Measurements from ENCODE around the gene GIGYF1. TPM values are rescaled to one million over a fixed set of nuclear protein-coding genes. Genes with fewer than 3 reads are reported as not detected.

GIGYF1 gene
- polyA plus RNA-seq, 1 donor, result 47.6 TPM

- peaks cover 14% of the 10 kb centered on the region for H3K27me3 ChIP-seq (ENCODE audit: control insufficient read depth, insufficient read depth, low read length)
- H3K27ac ChIP-seq (ENCODE audit: low read length), result no peak overlapping the region
These were observed 44.1 kb downstream of the GIGYF1 start for GRCh38 chr7:100649826-100650565.

DNA sequence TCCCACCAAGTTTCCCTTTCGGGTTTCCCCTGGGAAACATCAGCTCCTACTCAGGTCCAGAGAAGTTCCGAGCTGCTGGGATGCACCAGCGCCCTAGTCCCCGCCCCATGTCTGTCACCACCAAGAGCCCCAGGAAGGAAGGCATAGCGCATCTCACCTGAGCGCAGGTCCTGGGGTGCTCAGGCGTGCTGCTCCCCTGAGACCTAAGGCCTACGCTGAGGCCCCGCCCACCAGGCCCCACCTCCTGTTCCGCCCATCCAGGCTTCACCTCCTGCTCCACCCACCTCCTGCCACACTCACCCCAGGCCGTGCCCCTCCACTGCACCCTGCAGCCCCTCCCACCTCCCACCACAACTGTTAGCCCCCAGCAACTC is 51.5 kb downstream of the GIGYF1 start:
- H3K4me1 ChIP-seq (ENCODE audit: control insufficient read depth, insufficient read depth, low read length), result peaks cover 15% of the 10 kb centered on the region
- peaks cover 7% of the 10 kb centered on the region for H3K27me3 ChIP-seq (ENCODE audit: control insufficient read depth, insufficient read depth, low read length)
- no peak overlapping the region for H3K27ac ChIP-seq (ENCODE audit: low read length)
- peak in 1 of 2 donors; percentile 57 for DNase-seq
- no CpG with 5 or more reads among the region's 11 CpGs for WGBS (ENCODE audit: insufficient coverage, low lambda C conversion rate)
- no peaks in the 10 kb centered on the region for H3K9me3 ChIP-seq (ENCODE audit: control insufficient read depth, low read depth, low read length)
- H3K36me3 ChIP-seq (ENCODE audit: control insufficient read depth, insufficient read depth, low read length), result no peaks in the 10 kb centered on the region
- H3K4me3 ChIP-seq (ENCODE audit: low read length), result no peak overlapping the region

More at GRCh38 chr7:100649826-100650565, 44.1 kb downstream of the GIGYF1 start:
- Histone ChIP-seq H3K4me3 (ENCODE audit: low read length) (no peak overlapping the region), H3K4me1 (ENCODE audit: control insufficient read depth, insufficient read depth, low read length) (no peaks in the 10 kb centered on the region), H3K9me3 (ENCODE audit: control insufficient read depth, low read depth, low read length) (no peaks in the 10 kb centered on the region), H3K36me3 (ENCODE audit: control insufficient read depth, insufficient read depth, low read length) (no peaks in the 10 kb centered on the region)
- no peak for DNase-seq
- WGBS (ENCODE audit: insufficient coverage, low lambda C conversion rate), result 100% methylated on average over 1 of the region's 15 CpGs

GRCh38 chr7:100641860-100642533 is 52.1 kb downstream of the GIGYF1 start:
- DNase-seq, result peak in 1 of 2 donors; percentile 25
- H3K36me3 ChIP-seq (ENCODE audit: control insufficient read depth, insufficient read depth, low read length), result no peaks in the 10 kb centered on the region
- peaks cover 5% of the 10 kb centered on the region for H3K27me3 ChIP-seq (ENCODE audit: control insufficient read depth, insufficient read depth, low read length)
- H3K4me1 ChIP-seq (ENCODE audit: control insufficient read depth, insufficient read depth, low read length), result peaks cover 15% of the 10 kb centered on the region
- H3K4me3 ChIP-seq (ENCODE audit: low read length), result no peak overlapping the region
- H3K27ac ChIP-seq (ENCODE audit: low read length), result no peak overlapping the region
- no peaks in the 10 kb centered on the region for H3K9me3 ChIP-seq (ENCODE audit: control insufficient read depth, low read depth, low read length)
- 60% methylated on average over 1 of the region's 10 CpGs for WGBS (ENCODE audit: insufficient coverage, low lambda C conversion rate)

- Histone ChIP-seq H3K27me3 (ENCODE audit: control insufficient read depth, insufficient read depth, low read length) (peaks cover 5% of the 10 kb centered on the region), H3K27ac (ENCODE audit: low read length) (no peak within 1 kb of the TSS), H3K4me3 (ENCODE audit: low read length) (no peak within 1 kb of the TSS), H3K36me3 (ENCODE audit: control insufficient read depth, insufficient read depth, low read length) (no peaks in the 10 kb centered on the region), H3K9me3 (ENCODE audit: control insufficient read depth, low read depth, low read length) (no peaks in the 10 kb centered on the region), H3K4me1 (ENCODE audit: control insufficient read depth, insufficient read depth, low read length) (peaks cover 15% of the 10 kb centered on the region)
- DNase-seq, result peak; percentile 46 to 64
- WGBS (ENCODE audit: insufficient coverage, low lambda C conversion rate), result no CpG with 5 or more reads among the region's 10 CpGs
These were observed 52.6 kb downstream of the GIGYF1 start, which contains the start of gene TFR2 for GRCh38 chr7:100641463-100641859. Gene TFR2 (minus strand): TSS chr7:100641552. CDS start chr7:100641509, 43 bp downstream.

- peaks cover 15% of the 10 kb centered on the region for H3K4me1 ChIP-seq (ENCODE audit: control insufficient read depth, insufficient read depth, low read length)
- no peak for DNase-seq
- peaks cover 3% of the 10 kb centered on the region for H3K27me3 ChIP-seq (ENCODE audit: control insufficient read depth, insufficient read depth, low read length)
- H3K36me3 ChIP-seq (ENCODE audit: control insufficient read depth, insufficient read depth, low read length), result no peaks in the 10 kb centered on the region
- H3K27ac ChIP-seq (ENCODE audit: low read length), result no peak overlapping the region
- WGBS (ENCODE audit: insufficient coverage, low lambda C conversion rate), result no CpG with 5 or more reads among the region's 24 CpGs
- H3K4me3 ChIP-seq (ENCODE audit: low read length), result no peak overlapping the region
- H3K9me3 ChIP-seq (ENCODE audit: control insufficient read depth, low read depth, low read length), result no peaks in the 10 kb centered on the region
These were observed 53.3 kb downstream of the GIGYF1 start for GRCh38 chr7:100640517-100641440.

DNA sequence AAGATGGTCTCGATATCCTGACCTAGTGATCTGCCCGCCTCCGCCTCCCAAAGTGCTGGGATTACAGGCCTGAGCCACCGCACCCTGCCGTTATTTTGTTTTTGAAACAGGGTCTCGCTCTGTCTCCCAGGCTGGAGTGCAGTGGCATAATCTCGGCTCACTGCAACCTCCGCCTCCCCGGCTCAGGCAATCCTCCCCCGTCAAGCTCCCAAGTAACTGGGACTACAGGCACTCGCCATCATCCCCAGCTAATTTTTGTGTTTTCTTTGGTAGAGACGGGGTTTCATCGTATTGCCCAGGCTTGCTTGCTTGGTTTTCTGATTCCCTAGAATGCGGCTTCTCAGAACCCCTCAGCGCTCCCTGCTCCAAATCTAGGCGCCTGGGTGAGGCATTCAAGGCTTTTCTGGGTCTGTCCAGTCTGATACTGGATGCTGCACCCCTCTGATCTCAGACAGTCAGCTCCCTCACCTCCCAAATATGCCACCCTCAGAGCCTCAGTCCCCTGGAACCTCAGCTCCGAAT is 54.0 kb downstream of the GIGYF1 start:
- peaks cover 3% of the 10 kb centered on the region for H3K27me3 ChIP-seq (ENCODE audit: control insufficient read depth, insufficient read depth, low read length)
- no peaks in the 10 kb centered on the region for H3K36me3 ChIP-seq (ENCODE audit: control insufficient read depth, insufficient read depth, low read length)
- 100% methylated on average over 3 of the region's 17 CpGs for WGBS (ENCODE audit: insufficient coverage, low lambda C conversion rate)
- H3K4me1 ChIP-seq (ENCODE audit: control insufficient read depth, insufficient read depth, low read length), result peaks cover 15% of the 10 kb centered on the region
- no peak for DNase-seq
- H3K9me3 ChIP-seq (ENCODE audit: control insufficient read depth, low read depth, low read length), result no peaks in the 10 kb centered on the region
- no peak overlapping the region for H3K4me3 ChIP-seq (ENCODE audit: low read length)
- no peak overlapping the region for H3K27ac ChIP-seq (ENCODE audit: low read length)

GRCh38 chr7:100632951-100633717 is 60.9 kb downstream of the GIGYF1 start:
- WGBS (ENCODE audit: insufficient coverage, low lambda C conversion rate), result no CpG with 5 or more reads among the region's 72 CpGs
- peak; percentile 56 to 70 for DNase-seq
- Histone ChIP-seq H3K27me3 (ENCODE audit: control insufficient read depth, insufficient read depth, low read length) (peaks cover 22% of the 10 kb centered on the region), H3K36me3 (ENCODE audit: control insufficient read depth, insufficient read depth, low read length) (no peaks in the 10 kb centered on the region), H3K4me1 (ENCODE audit: control insufficient read depth, insufficient read depth, low read length) (peaks cover 5% of the 10 kb centered on the region), H3K9me3 (ENCODE audit: control insufficient read depth, low read depth, low read length) (no peaks in the 10 kb centered on the region), H3K27ac (ENCODE audit: low read length) (no peak overlapping the region), H3K4me3 (ENCODE audit: low read length) (peak overlapping the region; percentile 46)

GRCh38 chr7:100630066-100630465 is 64.0 kb downstream of the GIGYF1 start:
- no peak overlapping the region for H3K27ac ChIP-seq (ENCODE audit: low read length)
- H3K36me3 ChIP-seq (ENCODE audit: control insufficient read depth, insufficient read depth, low read length), result no peaks in the 10 kb centered on the region
- H3K4me3 ChIP-seq (ENCODE audit: low read length), result no peak overlapping the region
- peaks cover 22% of the 10 kb centered on the region for H3K27me3 ChIP-seq (ENCODE audit: control insufficient read depth, insufficient read depth, low read length)
- no peaks in the 10 kb centered on the region for H3K9me3 ChIP-seq (ENCODE audit: control insufficient read depth, low read depth, low read length)
- no peak for DNase-seq
- peaks cover 11% of the 10 kb centered on the region for H3K4me1 ChIP-seq (ENCODE audit: control insufficient read depth, insufficient read depth, low read length)
- WGBS (ENCODE audit: insufficient coverage, low lambda C conversion rate), result no CpG with 5 or more reads among the region's 4 CpGs
